ENCODE results near the gene ZBTB33.

The ZBTB33 gene

GRCh38 chrX:120250522-120251271 is at the start of gene ZBTB33:
TSS of gene ZBTB33 (plus strand) at chrX:120250812. CDS start at chrX:120253416, 2,604 bp downstream.
- peak; percentile 84 for DNase-seq (ENCODE audit: low spot score)

GRCh38 chrX:120200851-120201250 is 49.8 kb upstream of the ZBTB33 start:
- no peak for DNase-seq (ENCODE audit: low spot score)

- DNase-seq (ENCODE audit: low spot score): no peak
Observed at GRCh38 chrX:120205816-120206753, 44.5 kb upstream of the ZBTB33 start.

- DNase-seq (ENCODE audit: low spot score): no peak
Observed at GRCh38 chrX:120207009-120207605, 43.5 kb upstream of the ZBTB33 start.

GRCh38 chrX:120213438-120214265 is 37.0 kb upstream of the ZBTB33 start:
- DNase-seq (ENCODE audit: low spot score): peak; percentile 59

GRCh38 chrX:120223374-120223773 is 27.2 kb upstream of the ZBTB33 start:
- no peak for DNase-seq (ENCODE audit: low spot score)

- DNase-seq (ENCODE audit: low spot score): no peak
Observed at GRCh38 chrX:120224388-120224787, 26.2 kb upstream of the ZBTB33 start.

GRCh38 chrX:120228187-120228908 is 22.3 kb upstream of the ZBTB33 start:
- no peak for DNase-seq (ENCODE audit: low spot score)

GRCh38 chrX:120235284-120235683 is 15.3 kb upstream of the ZBTB33 start:
- no peak for DNase-seq (ENCODE audit: low spot score)

GRCh38 chrX:120236687-120237479 is 13.7 kb upstream of the ZBTB33 start:
- no peak for DNase-seq (ENCODE audit: low spot score)

GRCh38 chrX:120238933-120239332 is 11.7 kb upstream of the ZBTB33 start:
- DNase-seq (ENCODE audit: low spot score): no peak

GRCh38 chrX:120242813-120243212 is 7.8 kb upstream of the ZBTB33 start:
- DNase-seq (ENCODE audit: low spot score): no peak

GRCh38 chrX:120244395-120244734 is 6.2 kb upstream of the ZBTB33 start:
- no peak for DNase-seq (ENCODE audit: low spot score)

GRCh38 chrX:120244735-120245498 is 5.7 kb upstream of the ZBTB33 start:
- DNase-seq (ENCODE audit: low spot score): peak; percentile 70

- peak; percentile 0 for DNase-seq (ENCODE audit: low spot score)
Observed at GRCh38 chrX:120251471-120252011, 929 bp downstream of the ZBTB33 start.

GRCh38 chrX:120253784-120254183 is 3.2 kb downstream of the ZBTB33 start:
- no peak for DNase-seq (ENCODE audit: low spot score)

GRCh38 chrX:120260369-120260768 is 9.8 kb downstream of the ZBTB33 start:
- no peak for DNase-seq (ENCODE audit: low spot score)

- DNase-seq (ENCODE audit: low spot score): no peak
Observed at GRCh38 chrX:120262859-120263708, 12.5 kb downstream of the ZBTB33 start.
